ENCODE measurements around the gene CNNM2. TPM values are rescaled to one million over a fixed set of nuclear protein-coding genes. Genes with fewer than 3 reads are reported as not detected.

CNNM2 gene
- total RNA-seq, 1 experiment from 2014 or later = 23.1 TPM

GRCh38 chr10:103058034-103058433, 139.9 kb downstream of the CNNM2 start (continued):
- TF ChIP-seq CTCF (IDR thresholded peaks at IDR 0.05 in 2 of 3, conservative IDR thresholded peaks at IDR 0.05 in 1 of 3; ENCODE audit: borderline replicate concordance in 1 of 3, insufficient read depth in 1 of 3, low read depth in 2 of 3, low read length in 2 of 3) (no peak), ATF3 (IDR thresholded peaks at IDR 0.05) (no peak), EZH2 (IDR thresholded peaks at IDR 0.05) (no peak), ELF1 (IDR thresholded peaks at IDR 0.05; ENCODE audit: borderline replicate concordance, low read depth) (no peak), RAD21 (IDR thresholded peaks at IDR 0.05; ENCODE audit: low read depth) (no peak)

- CTCF ChIA-PET = interaction anchor here (4.2 kb wide), 1 partner anchor 143 kb away, joined by 40 read pairs; the partner anchor contains the start of gene CNNM2
- H3K4me1 ChIP-seq (ENCODE audit: control insufficient read depth in 1 of 2, insufficient read depth in 2 of 2, low read length in 2 of 2) = no peaks in the 10 kb centered on the region
- DNase-seq (ENCODE audit: low read depth, low spot score) (no peak), ATAC-seq (no peak)
- H2AFZ ChIP-seq (ENCODE audit: low read depth, low read length, poor library complexity, severe bottlenecking) = no peak overlapping the region
- no peaks in the 10 kb centered on the region for H3K9me3 ChIP-seq (ENCODE audit: control insufficient read depth in 1 of 2, insufficient read depth in 1 of 2, low read depth in 1 of 2, low read length in 2 of 2)
- H3K36me3 ChIP-seq (ENCODE audit: control insufficient read depth in 1 of 2, insufficient read depth in 2 of 2, low read length in 2 of 2) = no peaks in the 10 kb centered on the region
- H3K4me3 ChIP-seq (replicated peaks in 1 of 2; ENCODE audit: low read depth in 1 of 2, low read length in 2 of 2) = no peak overlapping the region
- H3K4me2 ChIP-seq (ENCODE audit: low read length) = no peak overlapping the region
- intact Hi-C loops (cut with micrococcal nuclease) = no loop called here
- no peaks in the 10 kb centered on the region for H3K9me2 ChIP-seq (ENCODE audit: insufficient read depth)
- RAD21 ChIA-PET (ENCODE audit: low non-redundant PET in 1 of 2, low total read pairs in 2 of 2, uncharacterized antibody in 2 of 2, unreplicated experiment in 2 of 2) = no interaction called here
- no peak overlapping the region for H3K9ac ChIP-seq (ENCODE audit: low read length)
- BruUV-seq (replicated peaks) = no TSS peak
- TF ChIP-seq YY1 (IDR thresholded peaks at IDR 0.05; ENCODE audit: extremely low read depth, insufficient replicate concordance, low read depth, low read length) (no peak), ZFX (IDR thresholded peaks at IDR 0.05) (no peak), EZH2phosphoT487 (IDR thresholded peaks at IDR 0.05; ENCODE audit: borderline replicate concordance) (no peak), POLR2AphosphoS5 (IDR thresholded peaks at IDR 0.05; ENCODE audit: low read depth, low read length) (no peak), CTCF (IDR thresholded peaks at IDR 0.05 in 2 of 3, conservative IDR thresholded peaks at IDR 0.05 in 1 of 3; ENCODE audit: borderline replicate concordance in 1 of 3, insufficient read depth in 1 of 3, low read depth in 2 of 3, low read length in 2 of 3) (no peak), CBX3 (IDR thresholded peaks at IDR 0.05; ENCODE audit: low read depth) (no peak), REST (IDR thresholded peaks at IDR 0.05; ENCODE audit: low read depth) (no peak)
- POLR2A ChIA-PET = interaction anchor here (1.1 kb wide), 1 partner anchor 11 kb away, joined by 3 read pairs; no protein-coding TSS in a partner anchor
- H3K79me2 ChIP-seq (ENCODE audit: insufficient read depth, low read length) = no peaks in the 10 kb centered on the region
- no peaks in the 10 kb centered on the region for H4K20me1 ChIP-seq (ENCODE audit: insufficient read depth)
- no peaks in the 10 kb centered on the region for H3K27me3 ChIP-seq (ENCODE audit: insufficient read depth, low read length)
- H3K27ac ChIP-seq (ENCODE audit: low read depth, low read length) = no peak overlapping the region
These were observed 142.5 kb downstream of the CNNM2 start for GRCh38 chr10:103060575-103060974.
